ENCODE data around the gene RBP2. TPM values are rescaled to one million over a fixed set of nuclear protein-coding genes. Genes with fewer than 3 reads are reported as not detected.

The RBP2 gene
- total and polyA plus RNA-seq, 2 of the 8 experiments (the other 6 are each of a cell fraction or from before 2014, with no cell fraction given) = not detected

DNA sequence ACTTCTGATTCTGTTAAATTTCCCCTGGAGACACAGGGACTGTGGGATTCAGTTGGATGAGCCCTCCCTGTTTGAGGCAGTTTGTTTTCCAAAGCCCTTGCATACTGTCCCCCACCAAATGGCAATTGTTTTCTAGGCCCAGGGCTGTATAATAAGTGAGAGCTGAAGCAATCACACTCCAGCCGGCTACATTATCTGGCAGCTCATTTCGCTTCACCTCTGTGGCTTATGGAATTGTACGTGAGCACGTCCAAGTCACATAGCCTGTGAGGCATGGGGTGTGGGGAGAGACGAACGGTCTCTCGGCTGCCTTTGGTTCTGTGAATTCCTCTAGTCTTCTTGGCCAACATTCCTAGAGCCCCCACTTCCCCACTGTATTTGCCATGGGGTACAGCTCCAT lies 10.7 kb downstream of the RBP2 start:
- H2AK5ac ChIP-seq (ENCODE audit: low read depth, low read length) = no peak overlapping the region
- no peaks in the 10 kb centered on the region for H3K27me3 ChIP-seq (replicated peaks in 1 of 4; ENCODE audit: control insufficient read depth in 3 of 4, extremely low read depth in 1 of 4, insufficient read depth in 3 of 4, low read length in 3 of 4)
- H2BK12ac ChIP-seq (ENCODE audit: low read depth, low read length) = no peak overlapping the region
- no peaks in the 10 kb centered on the region for H3K9me3 ChIP-seq (ENCODE audit: insufficient read depth in 2 of 2, low read depth in 1 of 2, low read length in 1 of 2)
- H3K79me2 ChIP-seq (ENCODE audit: control insufficient read depth in 1 of 2, insufficient read depth in 2 of 2, low read length in 2 of 2) = no peaks in the 10 kb centered on the region
- H4K91ac ChIP-seq (replicated peaks; ENCODE audit: insufficient read length, low read length) = no peak overlapping the region
- H3K4me2 ChIP-seq (ENCODE audit: insufficient read depth in 1 of 2, low read depth in 2 of 2, low read length in 2 of 2) = no peak overlapping the region
- no peak overlapping the region for H3K56ac ChIP-seq (replicated peaks; ENCODE audit: insufficient read length, low read depth, low read length)
- no peak overlapping the region for H3K4me3 ChIP-seq (ENCODE audit: extremely low read depth in 1 of 4, insufficient read depth in 2 of 4, low read depth in 3 of 4, low read length in 4 of 4)
- ChIA-PET CTCF (ENCODE audit: partially characterized antibody) (interaction anchor here (0.6 to 4.4 kb wide), 5 partner anchors 10 to 451 kb away, joined by 3 to 34 read pairs (median 3); no protein-coding TSS in a partner anchor), POLR2A (ENCODE audit: partially characterized antibody) (no interaction called here)
- no peaks in the 10 kb centered on the region for H3K23me2 ChIP-seq (ENCODE audit: low read depth, low read length)
- H3K27ac ChIP-seq (ENCODE audit: low read depth, low read length) = no peak overlapping the region
- H3K4ac ChIP-seq (replicated peaks; ENCODE audit: insufficient read length, low read depth, low read length) = no peak overlapping the region
- peak in 1 of 2 experiments; percentile 23 for DNase-seq (ENCODE audit: low read depth in 1 of 2, low spot score in 2 of 2)
- H3K14ac ChIP-seq (ENCODE audit: insufficient read length) = no peak overlapping the region
- 0 out of 2 replicates have a peak overlapping the region, but pooled peaks have one; percentile 34 for H2BK15ac ChIP-seq (ENCODE audit: low read length)
- no peaks in the 10 kb centered on the region for H3K4me1 ChIP-seq (replicated peaks in 1 of 4; ENCODE audit: control insufficient read depth in 3 of 4, insufficient read depth in 4 of 4, low read length in 3 of 4)
- no peak overlapping the region for H3K18ac ChIP-seq (ENCODE audit: extremely low read depth, low read length)
- no peak overlapping the region for H3K23ac ChIP-seq (ENCODE audit: insufficient read length)
- H3K79me1 ChIP-seq (ENCODE audit: low read depth, low read length) = no peaks in the 10 kb centered on the region
- no peaks in the 10 kb centered on the region for H3K36me3 ChIP-seq (ENCODE audit: control insufficient read depth in 2 of 4, insufficient read depth in 4 of 4, low read length in 3 of 4)
- FAIRE-seq = no peak
- H4K8ac ChIP-seq (ENCODE audit: extremely low read depth, insufficient read depth, low read length) = no peak overlapping the region
- no peak overlapping the region for H4K5ac ChIP-seq (ENCODE audit: insufficient read length, low read depth, low read length)
- no peak overlapping the region for H2BK5ac ChIP-seq (ENCODE audit: low read depth, low read length)
- H3K9ac ChIP-seq (replicated peaks in 1 of 4; ENCODE audit: extremely low read depth in 1 of 4, low read depth in 3 of 4, low read length in 3 of 4) = no peak overlapping the region
- no peak overlapping the region for H2BK20ac ChIP-seq (ENCODE audit: low read length)
- 98% methylated on average over 7 of the region's 7 CpGs; no CpG with 5 or more reads in 1 of the 2 experiments for WGBS, 2 experiments (ENCODE audit: extremely low coverage in 1 of 2, insufficient coverage in 1 of 2, insufficient read length in 1 of 2, insufficient replicate concordance in 2 of 2, low coverage in 1 of 2, low lambda C conversion rate in 2 of 2, missing lambda C conversion rate in 1 of 2)
- H4K20me1 ChIP-seq (replicated peaks in 1 of 2; ENCODE audit: control insufficient read depth in 1 of 2, insufficient read depth in 2 of 2, low read length in 2 of 2) = no peaks in the 10 kb centered on the region
- no peak overlapping the region for H2AFZ ChIP-seq (ENCODE audit: low read length)
- no peak overlapping the region for H2BK120ac ChIP-seq (replicated peaks; ENCODE audit: low read depth, low read length)
- no peak for TF ChIP-seq SAP30 (IDR thresholded peaks at IDR 0.05; ENCODE audit: insufficient read depth, insufficient replicate concordance, low read length)
- TF ChIP-seq HDAC6 (IDR thresholded peaks at IDR 0.05; ENCODE audit: low read depth, low read length) = no peak
- TF ChIP-seq FOSL1 (IDR thresholded peaks at IDR 0.05; ENCODE audit: insufficient read depth, low read depth, low read length) = no peak
- TF ChIP-seq, protein P1, sequence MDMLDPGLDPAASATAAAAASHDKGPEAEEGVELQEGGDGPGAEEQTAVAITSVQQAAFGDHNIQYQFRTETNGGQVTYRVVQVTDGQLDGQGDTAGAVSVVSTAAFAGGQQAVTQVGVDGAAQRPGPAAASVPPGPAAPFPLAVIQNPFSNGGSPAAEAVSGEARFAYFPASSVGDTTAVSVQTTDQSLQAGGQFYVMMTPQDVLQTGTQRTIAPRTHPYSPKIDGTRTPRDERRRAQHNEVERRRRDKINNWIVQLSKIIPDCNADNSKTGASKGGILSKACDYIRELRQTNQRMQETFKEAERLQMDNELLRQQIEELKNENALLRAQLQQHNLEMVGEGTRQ (IDR thresholded peaks at IDR 0.05; ENCODE audit: low read length) = no peak
- no peak for TF ChIP-seq TAF7 (optimal IDR thresholded peaks at IDR 0.05; ENCODE audit: borderline replicate concordance, low read depth, low read length)
- no peak for TF ChIP-seq SRF (IDR thresholded peaks at IDR 0.05; ENCODE audit: low read depth, low read length)
- no peak for TF ChIP-seq EGR1 (IDR thresholded peaks at IDR 0.05; ENCODE audit: borderline replicate concordance, low read depth, low read length)
- TF ChIP-seq, protein P2, sequence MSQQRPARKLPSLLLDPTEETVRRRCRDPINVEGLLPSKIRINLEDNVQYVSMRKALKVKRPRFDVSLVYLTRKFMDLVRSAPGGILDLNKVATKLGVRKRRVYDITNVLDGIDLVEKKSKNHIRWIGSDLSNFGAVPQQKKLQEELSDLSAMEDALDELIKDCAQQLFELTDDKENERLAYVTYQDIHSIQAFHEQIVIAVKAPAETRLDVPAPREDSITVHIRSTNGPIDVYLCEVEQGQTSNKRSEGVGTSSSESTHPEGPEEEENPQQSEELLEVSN (IDR thresholded peaks at IDR 0.05) = no peak
- TF ChIP-seq CHD1 (IDR thresholded peaks at IDR 0.05; ENCODE audit: low read depth, low read length) = no peak
- no peak for TF ChIP-seq CHD2 (IDR thresholded peaks at IDR 0.05; ENCODE audit: low read length)
- no peak for TF ChIP-seq SUZ12 (IDR thresholded peaks at IDR 0.05; ENCODE audit: low read length)
- TF ChIP-seq HDAC2 (IDR thresholded peaks at IDR 0.05; ENCODE audit: borderline replicate concordance in 1 of 2, low read depth in 2 of 2, low read length in 2 of 2) = no peak
